ENCODE measurements around the gene FOXD1.
"Not testable (repeated sequence)": the region's sequence is repeated elsewhere in the genome, so short reads cannot be mapped to it uniquely, and the experiment has no call there.

FOXD1 gene
- total RNA-seq = 0 to 0.24 (median 0.08) reads per million in 4 donors

- peak in 1 of 5 donors; percentile 59 for DNase-seq
These were observed at the start of gene FOXD1 for GRCh38 chr5:73448463-73449136. TSS of gene FOXD1 (minus strand) at chr5:73448777. CDS start at chr5:73448362, 415 bp downstream.

GRCh38 chr5:73497497-73498056 is 49.0 kb upstream of the FOXD1 start:
- DNase-seq = no peak

- DNase-seq = peak in 1 of 5 donors; percentile 17
These were observed 48.4 kb upstream of the FOXD1 start for GRCh38 chr5:73496984-73497457.

- no peak for DNase-seq
These were observed 47.3 kb upstream of the FOXD1 start for GRCh38 chr5:73495772-73496335.

- no peak for DNase-seq
These were observed 46.1 kb upstream of the FOXD1 start for GRCh38 chr5:73494721-73495120.

GRCh38 chr5:73493421-73493820 is 44.8 kb upstream of the FOXD1 start:
- DNase-seq = no peak

GRCh38 chr5:73491155-73491554 is 42.6 kb upstream of the FOXD1 start:
- DNase-seq = no peak

GRCh38 chr5:73490088-73490487 is 41.5 kb upstream of the FOXD1 start:
- DNase-seq = no peak

GRCh38 chr5:73488806-73489205 is 40.2 kb upstream of the FOXD1 start:
- DNase-seq = no peak

GRCh38 chr5:73487815-73488214 is 39.2 kb upstream of the FOXD1 start:
- no peak for DNase-seq

- not testable (repeated sequence) for DNase-seq
These were observed 38.7 kb upstream of the FOXD1 start for GRCh38 chr5:73487257-73487656.

- no peak for DNase-seq
These were observed 37.7 kb upstream of the FOXD1 start for GRCh38 chr5:73486119-73486899.

- no peak for DNase-seq
These were observed 37.1 kb upstream of the FOXD1 start for GRCh38 chr5:73485715-73486114.

GRCh38 chr5:73484511-73484910 is 35.9 kb upstream of the FOXD1 start:
- no peak for DNase-seq

GRCh38 chr5:73483676-73484075 is 35.1 kb upstream of the FOXD1 start:
- no peak for DNase-seq

- no peak for DNase-seq
These were observed 34.0 kb upstream of the FOXD1 start for GRCh38 chr5:73482383-73483136.

GRCh38 chr5:73480500-73480899 is 31.9 kb upstream of the FOXD1 start:
- DNase-seq = no peak

GRCh38 chr5:73472116-73472515 is 23.5 kb upstream of the FOXD1 start:
- no peak for DNase-seq

- no peak for DNase-seq
These were observed 23.1 kb upstream of the FOXD1 start for GRCh38 chr5:73471654-73472053.

- no peak for DNase-seq
These were observed 21.3 kb upstream of the FOXD1 start for GRCh38 chr5:73469878-73470277.

- DNase-seq = not testable (repeated sequence)
These were observed 20.1 kb upstream of the FOXD1 start for GRCh38 chr5:73468638-73469037.

- DNase-seq = no peak
These were observed 15.6 kb upstream of the FOXD1 start for GRCh38 chr5:73464016-73464745.
